Measurements from ENCODE around the gene GUK1.

DNA sequence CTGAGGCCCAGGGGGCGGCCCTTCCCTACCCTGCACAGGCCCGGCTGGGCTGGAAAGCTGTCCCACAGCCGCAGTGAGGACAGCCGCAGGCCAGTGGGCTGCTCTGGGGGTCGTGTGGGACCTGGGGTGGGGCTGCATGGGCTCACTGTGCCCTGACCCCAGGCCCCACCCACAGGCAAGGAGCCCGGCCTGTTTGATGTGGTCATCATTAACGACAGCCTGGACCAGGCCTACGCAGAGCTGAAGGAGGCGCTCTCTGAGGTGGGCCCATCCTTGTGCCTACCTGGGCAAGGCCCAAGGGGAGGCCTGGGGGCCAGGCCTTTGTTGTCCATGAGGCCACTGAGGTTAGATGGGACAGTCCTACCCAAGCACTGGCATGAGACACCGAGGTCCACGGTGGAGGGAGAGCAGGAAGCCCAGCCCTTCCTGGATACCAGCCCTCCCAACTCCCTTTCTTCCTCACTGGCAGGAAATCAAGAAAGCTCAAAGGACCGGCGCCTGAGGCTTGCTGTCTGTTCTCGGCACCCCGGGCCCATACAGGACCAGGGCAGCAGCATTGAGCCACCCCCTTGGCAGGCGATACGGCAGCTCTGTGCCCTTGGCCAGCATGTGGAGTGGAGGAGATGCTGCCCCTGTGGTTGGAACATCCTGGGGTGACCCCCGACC, 8.2 kb downstream of the GUK1 start:
- TF ChIP-seq POLR2A (IDR thresholded peaks at IDR 0.05; ENCODE audit: low read depth) (no peak), POLR2AphosphoS5 (IDR thresholded peaks at IDR 0.05) (no peak), EP300 (IDR thresholded peaks at IDR 0.05) (no peak)
- TF ChIP-seq, protein P1, sequence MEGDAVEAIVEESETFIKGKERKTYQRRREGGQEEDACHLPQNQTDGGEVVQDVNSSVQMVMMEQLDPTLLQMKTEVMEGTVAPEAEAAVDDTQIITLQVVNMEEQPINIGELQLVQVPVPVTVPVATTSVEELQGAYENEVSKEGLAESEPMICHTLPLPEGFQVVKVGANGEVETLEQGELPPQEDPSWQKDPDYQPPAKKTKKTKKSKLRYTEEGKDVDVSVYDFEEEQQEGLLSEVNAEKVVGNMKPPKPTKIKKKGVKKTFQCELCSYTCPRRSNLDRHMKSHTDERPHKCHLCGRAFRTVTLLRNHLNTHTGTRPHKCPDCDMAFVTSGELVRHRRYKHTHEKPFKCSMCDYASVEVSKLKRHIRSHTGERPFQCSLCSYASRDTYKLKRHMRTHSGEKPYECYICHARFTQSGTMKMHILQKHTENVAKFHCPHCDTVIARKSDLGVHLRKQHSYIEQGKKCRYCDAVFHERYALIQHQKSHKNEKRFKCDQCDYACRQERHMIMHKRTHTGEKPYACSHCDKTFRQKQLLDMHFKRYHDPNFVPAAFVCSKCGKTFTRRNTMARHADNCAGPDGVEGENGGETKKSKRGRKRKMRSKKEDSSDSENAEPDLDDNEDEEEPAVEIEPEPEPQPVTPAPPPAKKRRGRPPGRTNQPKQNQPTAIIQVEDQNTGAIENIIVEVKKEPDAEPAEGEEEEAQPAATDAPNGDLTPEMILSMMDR (IDR thresholded peaks at IDR 0.05): no peak

Measured in esophagus muscularis mucosa (tissue), 4 donors.